NCI-H446 treated with DMSO at 0.1 percent for 48 hours (cell line): ENCODE data around the gene CT47B1.
"Not testable (repeated sequence)": the region's sequence is repeated elsewhere in the genome, so short reads cannot be mapped to it uniquely, and the experiment has no call there.

Experiments
- DNase-seq: peaks from one replicate; lab custom pipeline; 2025; lab: John Stamatoyannopoulos, UW

The CT47B1 gene

DNA sequence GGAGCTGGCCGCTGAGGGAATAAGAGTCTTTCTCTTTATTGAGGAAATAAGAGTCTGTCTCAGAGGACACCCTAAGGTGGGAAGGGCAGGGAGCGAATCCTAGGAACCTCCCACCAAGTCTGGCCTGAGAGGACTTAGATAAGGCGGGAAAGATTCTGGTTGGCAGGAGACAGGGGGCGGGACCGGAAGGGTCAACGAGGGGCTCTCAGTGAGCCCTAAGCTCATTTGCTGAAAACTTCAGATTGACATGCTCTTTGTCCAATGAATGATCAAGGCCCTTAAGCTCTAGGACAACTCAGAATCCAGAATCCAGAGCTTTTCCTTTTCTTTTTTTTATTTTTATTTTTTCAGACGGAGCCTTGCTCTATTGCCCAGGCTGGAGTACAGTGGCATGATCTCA lies at the start of gene CT47B1:
TSS of gene CT47B1 (minus strand) at position 101 of the 400 bp plus-strand sequence. CDS start 196 bp downstream, outside the sequence.
- DNase-seq = not testable (repeated sequence)

DNA sequence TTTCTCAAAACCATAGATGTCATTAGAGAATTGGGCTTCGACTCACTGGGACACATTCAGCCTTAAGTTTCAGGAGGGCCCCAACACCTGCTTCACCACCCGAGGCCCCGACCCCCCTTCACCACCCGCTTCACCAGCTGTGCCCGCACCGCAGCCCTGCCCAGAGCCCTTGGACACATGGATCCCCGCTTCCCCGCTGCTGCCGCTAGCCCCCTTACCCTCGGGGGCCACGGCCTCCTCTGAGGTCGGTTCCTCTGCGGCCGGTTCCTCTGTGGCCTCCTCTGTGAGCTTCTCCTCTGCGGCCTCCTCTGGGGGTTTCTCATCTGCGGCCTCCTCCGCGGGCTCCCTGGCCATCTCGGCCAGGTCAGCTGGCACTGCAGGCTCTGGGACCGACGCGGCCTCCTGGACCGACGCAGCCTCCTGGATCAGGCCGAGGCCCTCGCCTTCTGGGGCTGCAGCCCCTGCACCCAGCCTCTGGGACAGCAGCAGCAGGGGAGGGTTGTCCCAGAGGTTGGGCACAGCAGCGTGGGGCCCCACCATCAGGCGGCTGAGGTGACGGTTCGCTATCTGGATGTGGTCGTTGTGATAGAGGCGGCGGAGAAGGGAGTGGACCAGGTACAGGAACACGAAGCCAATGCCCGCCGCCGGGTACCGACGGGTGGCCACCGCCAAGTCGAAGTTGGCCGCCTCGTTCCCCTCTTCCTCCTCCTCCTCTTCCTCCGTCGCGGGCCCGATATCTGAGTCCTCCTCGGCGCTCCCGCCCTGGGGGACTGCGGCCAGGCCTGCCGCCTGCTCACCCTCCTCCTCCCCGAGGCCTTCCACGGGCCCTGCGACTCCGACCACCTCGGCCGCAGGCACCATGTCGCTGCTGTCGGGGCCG lies 748 bp downstream of the CT47B1 start:
- DNase-seq = no peak

DNA sequence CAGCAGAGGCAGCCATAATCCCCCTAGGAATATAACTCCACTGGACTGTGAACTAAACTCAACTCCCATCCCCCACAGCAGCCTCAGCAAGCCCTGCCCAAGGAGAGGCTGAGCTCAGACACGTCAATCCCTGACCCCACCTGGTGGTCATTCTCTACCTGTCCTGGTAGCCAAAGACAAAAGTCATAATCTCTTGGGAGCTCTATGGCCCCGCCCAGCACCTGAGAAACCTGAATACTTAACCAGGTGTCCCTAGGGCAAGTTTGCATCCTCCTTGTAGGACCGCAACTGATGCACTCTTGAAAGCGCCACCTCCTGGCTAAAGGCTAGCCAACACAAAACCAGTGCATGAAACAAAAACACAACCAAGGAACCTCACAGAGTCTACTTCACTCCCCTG lies 18.4 kb downstream of the CT47B1 start:
- no peak for DNase-seq

DNA sequence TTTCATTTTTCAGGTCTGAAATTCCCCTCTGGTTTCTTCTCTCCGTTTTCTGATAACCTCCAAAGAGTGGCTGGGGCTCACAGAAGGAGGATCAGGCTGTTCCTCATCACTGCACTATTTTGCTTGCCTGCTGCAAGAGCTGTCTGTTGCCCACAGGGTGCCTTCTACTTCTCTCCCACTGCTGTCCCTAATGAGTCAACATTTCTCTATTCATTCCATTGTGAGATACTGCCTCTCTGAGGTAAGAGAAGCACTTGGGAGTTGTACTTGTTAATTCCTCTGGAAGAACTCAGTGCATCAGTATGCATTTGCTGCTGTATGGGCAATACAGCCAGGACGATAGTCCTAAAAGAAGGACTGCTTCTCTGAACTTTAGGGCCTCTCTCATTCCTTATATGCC lies 34.8 kb downstream of the CT47B1 start:
- no peak for DNase-seq

DNA sequence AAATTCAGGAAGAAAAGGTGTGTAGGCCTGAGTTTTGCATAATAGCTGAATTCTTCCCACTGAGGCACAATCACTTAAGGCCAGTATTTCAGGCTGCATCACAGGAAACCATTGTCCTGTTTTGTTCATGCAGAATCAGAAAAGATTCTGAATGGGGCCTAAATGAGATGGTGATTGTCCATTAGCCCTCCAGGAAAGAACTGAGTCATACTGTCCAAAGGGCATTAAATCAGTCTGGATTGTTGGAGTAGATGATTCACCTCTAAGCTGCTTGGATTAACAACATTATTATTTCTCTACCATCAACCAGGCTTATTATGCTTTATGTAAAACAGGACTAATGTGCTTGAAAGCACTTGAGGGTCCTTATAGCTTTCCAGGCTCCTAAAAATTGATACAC lies 36.2 kb downstream of the CT47B1 start:
- no peak for DNase-seq

DNA sequence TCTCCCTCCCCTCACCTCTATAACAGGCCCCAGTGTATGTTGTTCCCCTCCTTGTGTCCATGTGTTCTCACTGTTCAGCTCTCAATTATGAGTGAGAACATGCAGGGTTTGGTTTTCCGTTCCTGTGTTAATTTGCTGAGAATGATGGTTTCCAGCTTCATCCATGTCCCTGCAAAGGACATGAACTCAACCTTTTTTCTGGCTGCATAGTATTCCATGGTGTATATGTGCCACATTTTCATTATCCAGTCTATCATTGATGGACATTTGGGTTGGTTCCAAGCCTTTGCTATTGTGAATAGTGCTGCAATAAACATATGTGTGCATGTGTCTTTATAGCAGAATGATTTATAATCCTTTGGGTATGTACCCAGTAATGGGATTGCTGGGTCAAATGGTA lies 48.5 kb downstream of the CT47B1 start:
- DNase-seq = not testable (repeated sequence)

DNA sequence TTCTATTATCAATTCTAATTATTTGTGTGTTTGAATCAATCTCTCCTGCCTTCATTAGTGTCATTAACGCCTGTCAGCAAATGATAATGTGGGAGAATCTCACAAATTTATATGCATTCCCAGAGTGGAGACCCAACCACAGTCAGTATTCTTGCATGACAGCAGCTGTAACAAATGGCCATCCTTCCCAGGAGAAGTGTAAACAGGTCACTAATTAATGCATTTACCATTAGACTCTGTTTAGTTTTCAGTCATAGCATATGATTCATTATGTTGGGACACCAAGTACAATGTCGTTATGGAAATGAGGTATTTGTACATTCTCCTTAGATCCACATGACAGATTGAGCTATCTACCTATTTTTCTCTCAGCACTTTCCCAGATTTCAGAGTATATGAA lies 50.5 kb downstream of the CT47B1 start:
- no peak for DNase-seq

DNA sequence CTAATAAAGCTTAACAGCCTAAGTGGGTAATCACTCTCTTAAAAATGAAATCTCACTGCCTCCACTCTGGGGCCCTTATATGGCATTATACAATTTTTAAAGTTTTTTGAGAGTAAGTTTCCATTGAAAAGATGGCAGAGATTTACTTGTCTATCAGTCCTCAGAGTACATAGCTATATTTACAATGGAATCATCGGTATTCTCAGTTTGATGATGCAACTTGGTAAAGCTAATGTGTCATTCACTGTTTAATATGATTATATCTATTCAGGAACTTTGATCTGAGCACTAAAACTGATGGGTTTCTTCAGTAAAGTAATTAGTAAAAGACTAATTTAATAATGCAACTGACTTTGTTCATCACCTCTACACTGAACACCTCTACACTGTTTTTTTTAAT lies 51.6 kb downstream of the CT47B1 start:
- no peak for DNase-seq

DNA sequence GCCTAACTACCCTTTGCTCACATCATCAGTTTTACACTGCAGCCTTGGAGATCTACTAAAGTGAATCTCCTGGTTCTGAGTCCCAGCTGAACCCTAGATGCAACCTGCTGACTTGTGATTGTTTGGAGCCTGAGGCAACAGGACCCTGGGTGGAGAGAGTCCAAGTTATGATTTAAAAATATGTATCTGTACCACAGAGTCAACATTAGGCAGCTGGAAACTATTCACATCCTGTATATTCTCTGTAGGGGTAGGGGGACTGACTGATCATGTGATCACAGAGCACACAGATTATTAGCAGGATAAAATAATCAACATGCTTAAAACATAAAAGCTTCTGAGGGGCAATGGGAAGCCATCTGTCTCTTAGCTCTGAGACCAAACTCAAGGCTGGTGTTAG lies 52.1 kb downstream of the CT47B1 start:
- no peak for DNase-seq
